ENCODE measurements around the gene PPHLN1.
"Not testable (repeated sequence)": the region's sequence is repeated elsewhere in the genome, so short reads cannot be mapped to it uniquely, and the experiment has no call there.

DNA sequence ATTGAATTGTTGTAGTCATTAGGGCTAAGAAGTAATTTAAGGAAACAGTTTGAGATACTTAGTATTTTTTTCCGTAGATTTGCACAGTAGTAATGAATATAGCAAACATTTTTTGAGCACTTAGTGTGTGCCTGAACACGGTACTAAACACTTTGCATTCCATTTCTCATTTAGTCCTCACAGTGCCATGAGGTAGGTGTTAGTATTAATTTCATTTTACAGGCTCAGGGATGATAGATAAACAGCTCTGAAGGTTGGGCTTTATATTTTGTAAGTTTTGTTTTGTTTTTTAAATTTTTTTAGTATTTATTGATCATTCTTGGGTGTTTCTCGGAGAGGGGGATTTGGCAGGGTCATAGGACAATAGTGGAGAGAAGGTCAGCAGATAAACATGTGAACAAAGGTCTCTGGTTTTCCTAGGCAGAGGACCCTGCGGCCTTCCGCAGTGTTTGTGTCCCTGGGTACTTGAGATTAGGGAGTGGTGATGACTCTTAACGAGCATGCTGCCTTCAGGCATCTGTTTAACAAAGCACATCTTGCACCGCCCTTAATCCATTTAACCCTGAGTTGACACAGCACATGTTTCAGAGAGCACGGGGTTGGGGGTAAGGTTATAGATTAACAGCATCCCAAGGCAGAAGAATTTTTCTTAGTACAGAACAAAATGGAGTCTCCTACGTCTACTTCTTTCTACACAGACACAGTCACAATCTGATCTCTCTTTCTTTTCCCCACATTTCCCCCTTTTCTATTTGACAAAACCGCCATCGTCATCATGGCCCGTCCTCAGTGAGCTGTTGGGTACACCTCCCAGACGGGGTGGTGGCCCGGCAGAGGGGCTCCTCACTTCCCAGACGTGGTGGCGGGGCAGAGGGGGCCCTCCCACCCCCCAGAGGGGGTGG is 23.4 kb downstream of the PPHLN1 start:
- TF ChIP-seq, protein P1, sequence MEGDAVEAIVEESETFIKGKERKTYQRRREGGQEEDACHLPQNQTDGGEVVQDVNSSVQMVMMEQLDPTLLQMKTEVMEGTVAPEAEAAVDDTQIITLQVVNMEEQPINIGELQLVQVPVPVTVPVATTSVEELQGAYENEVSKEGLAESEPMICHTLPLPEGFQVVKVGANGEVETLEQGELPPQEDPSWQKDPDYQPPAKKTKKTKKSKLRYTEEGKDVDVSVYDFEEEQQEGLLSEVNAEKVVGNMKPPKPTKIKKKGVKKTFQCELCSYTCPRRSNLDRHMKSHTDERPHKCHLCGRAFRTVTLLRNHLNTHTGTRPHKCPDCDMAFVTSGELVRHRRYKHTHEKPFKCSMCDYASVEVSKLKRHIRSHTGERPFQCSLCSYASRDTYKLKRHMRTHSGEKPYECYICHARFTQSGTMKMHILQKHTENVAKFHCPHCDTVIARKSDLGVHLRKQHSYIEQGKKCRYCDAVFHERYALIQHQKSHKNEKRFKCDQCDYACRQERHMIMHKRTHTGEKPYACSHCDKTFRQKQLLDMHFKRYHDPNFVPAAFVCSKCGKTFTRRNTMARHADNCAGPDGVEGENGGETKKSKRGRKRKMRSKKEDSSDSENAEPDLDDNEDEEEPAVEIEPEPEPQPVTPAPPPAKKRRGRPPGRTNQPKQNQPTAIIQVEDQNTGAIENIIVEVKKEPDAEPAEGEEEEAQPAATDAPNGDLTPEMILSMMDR (IDR thresholded peaks at IDR 0.05), result not testable (repeated sequence)
- TF ChIP-seq POLR2A (IDR thresholded peaks at IDR 0.05), result not testable (repeated sequence)
